ENCODE measurements around the gene CADPS. TPM values are rescaled to one million over a fixed set of nuclear protein-coding genes. Genes with fewer than 3 reads are reported as not detected.

CADPS gene
- polyA plus RNA-seq, 1 of the 3 experiments (the other 2 are of a cell fraction): 5.8 TPM

DNA sequence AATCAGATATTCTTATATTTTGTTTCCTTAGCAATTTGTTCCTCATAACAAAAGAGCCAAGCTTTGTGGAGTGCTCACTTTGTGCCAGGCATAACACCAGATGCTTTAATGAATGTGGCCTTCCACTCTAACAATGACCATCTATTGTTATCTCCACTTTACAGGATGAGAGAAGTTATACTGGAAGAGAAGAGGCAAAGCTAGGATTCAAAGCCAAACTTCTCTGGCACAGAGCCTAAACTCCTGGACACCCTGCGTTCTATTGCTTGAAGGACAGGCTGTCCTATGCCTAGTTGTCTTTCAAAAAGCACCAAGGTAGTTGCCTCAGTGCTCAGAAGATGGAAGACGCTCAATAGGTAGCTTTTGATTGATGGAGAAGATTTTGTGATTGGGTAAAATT is 378.7 kb downstream of the CADPS start:
- no peak overlapping the region for H3K4me3 ChIP-seq (ENCODE audit: low read depth in 2 of 2, low read length in 1 of 2)
- ChIA-PET POLR2A (no interaction called here), CTCF (no interaction called here)
- H3K9me3 ChIP-seq: no peaks in the 10 kb centered on the region
- DNase-seq: no peak
- no peak overlapping the region for H3K27ac ChIP-seq (ENCODE audit: low read depth in 2 of 2, low read length in 1 of 2)
- H3K4me2 ChIP-seq: no peak overlapping the region
- peaks cover 0 to 3% of the 10 kb centered on the region in 2 experiments; a peak in 1 of 4 replicates for H3K4me1 ChIP-seq (ENCODE audit: control insufficient read depth in 1 of 2, insufficient read depth in 2 of 2, low read depth in 1 of 2, low read length in 1 of 2)
- H3K79me2 ChIP-seq (ENCODE audit: insufficient read depth): no peaks in the 10 kb centered on the region
- H3K36me3 ChIP-seq (replicated peaks in 1 of 2; ENCODE audit: control insufficient read depth in 1 of 2, insufficient read depth in 2 of 2, low read length in 1 of 2): no peaks in the 10 kb centered on the region
- no peaks in the 10 kb centered on the region for H3K9me2 ChIP-seq
- no peak overlapping the region for H2AFZ ChIP-seq (ENCODE audit: low read depth)
- H3K27me3 ChIP-seq (ENCODE audit: insufficient read depth): no peaks in the 10 kb centered on the region
- no peaks in the 10 kb centered on the region for H3F3A ChIP-seq (replicated peaks; ENCODE audit: insufficient read depth)
- no peaks in the 10 kb centered on the region for H4K20me1 ChIP-seq (ENCODE audit: insufficient read depth)
- TF ChIP-seq EZH2phosphoT487 (IDR thresholded peaks at IDR 0.05; ENCODE audit: borderline replicate concordance, low read depth) (no peak), SMC3 (IDR thresholded peaks at IDR 0.05; ENCODE audit: low read depth, low read length) (no peak)
- WGBS (ENCODE audit: low lambda C conversion rate): 75% methylated on average over 2 of the region's 2 CpGs
- H3K9ac ChIP-seq: no peak overlapping the region

DNA sequence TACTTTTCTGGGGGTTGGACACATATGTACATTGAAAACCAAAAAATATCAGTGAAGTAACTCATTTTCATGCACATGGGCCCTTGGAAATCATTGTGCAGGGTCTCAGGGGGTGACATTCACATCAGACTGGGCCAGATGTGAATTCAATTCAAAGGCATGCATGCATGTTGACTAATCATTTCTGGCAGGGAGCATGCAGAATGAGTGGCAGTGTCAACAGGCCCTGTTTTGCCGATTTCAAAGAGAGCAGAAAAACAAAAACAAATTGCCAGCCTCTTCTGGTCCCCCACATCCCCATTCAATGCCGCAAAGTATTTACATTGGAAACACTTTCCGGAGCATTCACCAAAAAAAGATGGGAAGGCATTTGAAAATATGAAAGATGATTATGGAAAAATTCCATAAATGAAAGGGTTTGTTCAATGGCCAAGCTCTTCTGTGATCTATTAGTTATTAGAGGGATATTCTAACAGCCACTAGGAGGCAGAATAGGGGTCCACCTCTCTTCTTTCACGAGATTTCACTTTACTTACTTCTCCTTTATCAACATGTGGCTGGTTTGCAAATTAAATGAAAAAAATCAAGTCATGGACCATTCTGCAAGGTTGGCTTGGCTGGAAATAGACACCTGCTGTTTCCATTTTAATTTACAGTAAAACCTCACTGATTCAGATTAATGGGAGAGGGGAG is 382.0 kb downstream of the CADPS start:
- Histone ChIP-seq H2AFZ (ENCODE audit: low read depth) (no peak overlapping the region), H3K36me3 (replicated peaks in 1 of 2; ENCODE audit: control insufficient read depth in 1 of 2, insufficient read depth in 2 of 2, low read length in 1 of 2) (no peaks in the 10 kb centered on the region), H3K27me3 (ENCODE audit: insufficient read depth) (no peaks in the 10 kb centered on the region), H3K9ac (no peak overlapping the region), H3K79me2 (ENCODE audit: insufficient read depth) (no peaks in the 10 kb centered on the region), H4K20me1 (ENCODE audit: insufficient read depth) (no peaks in the 10 kb centered on the region), H3K27ac (ENCODE audit: low read depth in 2 of 2, low read length in 1 of 2) (no peak overlapping the region), H3K9me2 (no peaks in the 10 kb centered on the region), H3K4me1 (ENCODE audit: control insufficient read depth in 1 of 2, insufficient read depth in 2 of 2, low read depth in 1 of 2, low read length in 1 of 2) (no peaks in the 10 kb centered on the region), H3K9me3 (no peaks in the 10 kb centered on the region), H3K4me3 (ENCODE audit: low read depth in 2 of 2, low read length in 1 of 2) (no peak overlapping the region), H3F3A (replicated peaks; ENCODE audit: insufficient read depth) (no peaks in the 10 kb centered on the region), H3K4me2 (no peak overlapping the region)
- 72% methylated on average over 4 of the region's 4 CpGs for WGBS (ENCODE audit: low lambda C conversion rate)
- no peak for TF ChIP-seq PBX3 (IDR thresholded peaks at IDR 0.05)
- TF ChIP-seq SMC3 (IDR thresholded peaks at IDR 0.05; ENCODE audit: low read depth, low read length): 0 out of 2 replicates have a peak, but pooled peaks have one; percentile 10
- no peak for TF ChIP-seq REST (IDR thresholded peaks at IDR 0.05; ENCODE audit: low read depth, low read length)
- TF ChIP-seq CHD2 (IDR thresholded peaks at IDR 0.05; ENCODE audit: low read length, partially characterized antibody): no peak
- TF ChIP-seq, protein P1, sequence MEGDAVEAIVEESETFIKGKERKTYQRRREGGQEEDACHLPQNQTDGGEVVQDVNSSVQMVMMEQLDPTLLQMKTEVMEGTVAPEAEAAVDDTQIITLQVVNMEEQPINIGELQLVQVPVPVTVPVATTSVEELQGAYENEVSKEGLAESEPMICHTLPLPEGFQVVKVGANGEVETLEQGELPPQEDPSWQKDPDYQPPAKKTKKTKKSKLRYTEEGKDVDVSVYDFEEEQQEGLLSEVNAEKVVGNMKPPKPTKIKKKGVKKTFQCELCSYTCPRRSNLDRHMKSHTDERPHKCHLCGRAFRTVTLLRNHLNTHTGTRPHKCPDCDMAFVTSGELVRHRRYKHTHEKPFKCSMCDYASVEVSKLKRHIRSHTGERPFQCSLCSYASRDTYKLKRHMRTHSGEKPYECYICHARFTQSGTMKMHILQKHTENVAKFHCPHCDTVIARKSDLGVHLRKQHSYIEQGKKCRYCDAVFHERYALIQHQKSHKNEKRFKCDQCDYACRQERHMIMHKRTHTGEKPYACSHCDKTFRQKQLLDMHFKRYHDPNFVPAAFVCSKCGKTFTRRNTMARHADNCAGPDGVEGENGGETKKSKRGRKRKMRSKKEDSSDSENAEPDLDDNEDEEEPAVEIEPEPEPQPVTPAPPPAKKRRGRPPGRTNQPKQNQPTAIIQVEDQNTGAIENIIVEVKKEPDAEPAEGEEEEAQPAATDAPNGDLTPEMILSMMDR (IDR thresholded peaks at IDR 0.05): peak; percentile 48
- ChIA-PET CTCF (interaction anchor here (0.6 to 0.9 kb wide), 3 partner anchors 10 to 268 kb away, joined by 3 to 4 read pairs (median 3); no protein-coding TSS in a partner anchor), POLR2A (no interaction called here)
- peak; percentile 11 for DNase-seq

All from SK-N-SH (cell line).